RKO (cell line): ENCODE data around the gene C11orf54.
"Not testable (repeated sequence)": the region's sequence is repeated elsewhere in the genome, so short reads cannot be mapped to it uniquely, and the experiment has no call there.

Experiments
- DNase-seq: peaks from one replicate; pipeline ENCODE4 v3.0.0-alpha.2; 2016; ENCODE audit warnings: low spot score

Gene C11orf54

DNA sequence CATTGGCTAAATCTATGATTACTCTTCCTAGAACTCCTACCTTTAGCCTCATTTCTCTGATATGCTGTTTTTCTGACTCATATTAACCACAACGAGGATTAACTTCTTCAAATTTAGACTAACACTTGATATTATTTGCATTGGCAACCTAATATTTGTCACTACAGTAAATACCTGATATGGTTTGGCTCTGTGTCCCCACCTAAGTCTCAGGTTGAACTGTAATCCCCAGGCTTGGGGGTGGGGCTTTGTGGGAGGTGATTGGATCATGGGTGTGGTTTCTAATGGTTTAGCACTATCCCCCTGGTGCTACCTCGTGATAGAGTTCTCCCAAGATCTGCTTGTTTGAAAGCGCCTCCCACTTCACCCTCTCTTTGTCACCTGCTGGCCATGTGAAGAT, 25.5 kb downstream of the C11orf54 start:
- DNase-seq = no peak

DNA sequence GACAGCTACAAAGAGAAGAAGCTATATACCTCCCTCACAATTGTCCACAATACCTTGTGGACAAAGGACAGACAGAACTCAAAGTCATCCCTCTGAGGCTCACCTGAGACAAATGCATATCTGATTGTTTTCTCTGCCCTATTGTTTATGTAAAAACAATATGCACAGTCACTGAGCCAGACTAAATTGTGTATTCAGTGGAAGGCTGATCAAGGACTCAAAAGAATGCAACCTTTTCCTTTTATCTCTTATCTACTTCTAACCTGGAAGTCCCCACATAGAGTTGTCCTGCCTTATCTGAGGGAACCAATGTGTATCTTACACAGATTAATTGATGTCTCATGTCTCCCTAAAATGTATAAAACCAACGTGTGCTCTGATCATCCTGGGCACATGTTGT, 28.7 kb downstream of the C11orf54 start:
- no peak for DNase-seq

DNA sequence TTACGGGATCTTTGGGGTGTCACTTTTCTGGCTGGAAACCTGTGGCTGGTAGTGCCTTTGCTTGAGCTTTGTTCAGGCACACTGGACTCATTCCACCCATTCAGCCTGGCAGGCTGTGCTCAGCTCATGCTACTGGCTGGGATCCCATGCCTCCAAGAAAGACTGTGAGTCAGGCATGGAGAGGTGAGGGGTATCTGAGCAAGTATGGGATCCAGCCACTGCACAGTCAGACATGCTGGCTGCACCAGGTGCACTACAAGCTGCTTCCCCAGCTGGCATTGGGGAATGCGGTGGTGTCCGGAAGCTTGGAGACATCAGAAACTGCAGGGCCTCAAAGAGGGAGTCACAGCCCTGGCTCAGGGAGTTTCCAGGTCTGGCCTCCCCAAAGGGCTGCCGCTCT, 30.7 kb downstream of the C11orf54 start:
- DNase-seq = no peak

- DNase-seq = no peak
These were observed 31.6 kb downstream of the C11orf54 start for GRCh38 chr11:93773045-93773477.

GRCh38 chr11:93773601-93774200, 32.2 kb downstream of the C11orf54 start:
- no peak for DNase-seq

DNA sequence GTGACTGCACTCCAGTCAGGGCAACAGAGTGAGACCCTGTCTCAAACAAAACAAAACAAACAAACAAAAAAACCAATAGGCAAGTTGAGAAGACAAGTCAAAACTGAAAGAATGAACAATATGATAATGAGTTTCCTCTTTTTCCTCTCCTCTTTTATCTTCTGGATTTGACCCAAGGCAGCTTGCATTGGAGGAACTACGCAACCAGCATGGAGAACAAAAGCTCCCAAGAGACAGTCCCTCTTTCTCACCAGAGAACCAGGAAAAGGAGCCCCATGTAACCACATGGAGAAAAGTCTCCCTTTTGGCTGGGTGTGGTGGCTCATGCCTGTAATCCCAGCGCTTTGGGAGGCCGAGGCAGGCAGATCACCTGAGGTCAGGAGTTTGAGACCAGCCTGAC, 33.1 kb downstream of the C11orf54 start:
- DNase-seq = not testable (repeated sequence)

DNA sequence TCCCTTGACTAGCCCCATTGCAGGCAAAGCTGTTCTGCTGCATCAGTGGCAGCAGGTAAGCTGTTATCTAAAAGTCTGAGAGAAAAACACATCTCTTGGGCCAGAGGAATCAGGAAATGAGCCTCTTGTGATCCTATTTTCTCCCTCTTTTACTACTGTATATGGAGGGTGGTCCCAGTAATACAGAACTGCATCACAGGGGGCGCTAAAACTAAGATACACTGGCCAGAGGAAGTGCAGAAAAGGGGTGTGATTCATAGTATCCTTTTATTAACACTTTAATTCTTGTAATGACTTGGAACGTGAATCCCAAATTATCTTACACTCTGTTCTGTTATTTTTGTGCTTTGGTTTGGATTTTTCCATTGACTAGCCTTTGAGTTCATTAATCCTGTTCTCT, 33.8 kb downstream of the C11orf54 start:
- DNase-seq = peak; percentile 50

GRCh38 chr11:93783362-93783761, 41.9 kb downstream of the C11orf54 start:
- DNase-seq = no peak

DNA sequence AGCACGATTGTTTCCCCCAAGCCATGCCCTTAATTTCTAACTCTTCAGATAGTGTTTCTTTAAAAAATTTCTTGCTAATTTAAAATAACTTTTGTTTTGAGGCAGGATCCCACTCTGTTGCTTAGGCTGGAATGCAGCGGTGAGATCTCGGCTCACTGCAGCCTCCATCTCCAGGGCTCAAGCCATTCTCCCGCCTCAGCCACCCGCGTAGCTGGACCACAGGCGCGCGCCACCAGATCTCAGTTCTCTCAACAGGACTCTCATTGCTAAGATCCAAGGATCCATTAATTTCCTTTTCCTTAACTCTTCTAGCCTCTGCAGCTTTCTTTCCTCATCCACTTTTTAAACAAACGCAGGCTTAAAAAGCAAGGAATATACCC, 42.3 kb downstream of the C11orf54 start:
- DNase-seq = no peak

DNA sequence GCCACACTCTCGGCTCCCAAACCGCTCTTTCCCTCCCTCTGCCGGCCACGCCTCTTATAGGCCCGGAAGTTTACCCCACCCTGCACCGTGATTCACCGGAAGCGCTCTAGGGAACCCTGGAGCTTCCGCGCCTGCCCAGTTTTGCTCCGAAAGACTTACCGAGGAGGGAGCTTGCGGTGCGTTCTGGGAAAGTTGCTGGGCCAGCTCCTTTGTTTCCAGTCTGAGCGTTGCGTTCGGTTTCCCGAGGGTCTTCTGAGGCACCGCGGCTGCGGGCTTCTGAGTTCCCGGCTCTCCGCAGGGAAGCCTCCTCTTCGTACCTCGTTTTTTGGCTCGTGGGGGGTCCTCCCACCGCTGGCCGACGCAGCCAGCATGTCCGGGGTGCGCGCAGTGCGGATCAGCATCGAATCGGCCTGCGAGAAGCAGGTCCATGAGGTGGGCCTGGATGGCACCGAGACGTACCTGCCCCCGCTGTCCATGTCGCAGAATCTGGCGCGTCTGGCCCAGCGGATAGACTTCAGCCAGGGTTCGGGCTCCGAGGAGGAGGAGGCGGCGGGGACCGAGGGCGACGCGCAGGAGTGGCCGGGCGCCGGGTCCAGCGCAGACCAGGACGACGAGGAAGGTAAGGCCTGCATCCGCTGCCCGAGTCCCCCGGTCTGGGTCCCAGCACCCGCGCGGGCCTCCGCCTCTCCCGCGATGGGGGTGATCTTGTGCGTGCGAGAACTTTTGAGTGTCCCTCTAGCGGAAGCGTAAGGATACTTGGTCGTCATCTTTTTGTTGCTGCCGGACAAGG, 42.9 kb downstream of the C11orf54 start, which contains the start of gene MED17:
TSS of gene MED17 (plus strand) at position 138 of the 790 bp plus-strand sequence. CDS start at position 370, 232 bp downstream.
- DNase-seq = peak; percentile 93

DNA sequence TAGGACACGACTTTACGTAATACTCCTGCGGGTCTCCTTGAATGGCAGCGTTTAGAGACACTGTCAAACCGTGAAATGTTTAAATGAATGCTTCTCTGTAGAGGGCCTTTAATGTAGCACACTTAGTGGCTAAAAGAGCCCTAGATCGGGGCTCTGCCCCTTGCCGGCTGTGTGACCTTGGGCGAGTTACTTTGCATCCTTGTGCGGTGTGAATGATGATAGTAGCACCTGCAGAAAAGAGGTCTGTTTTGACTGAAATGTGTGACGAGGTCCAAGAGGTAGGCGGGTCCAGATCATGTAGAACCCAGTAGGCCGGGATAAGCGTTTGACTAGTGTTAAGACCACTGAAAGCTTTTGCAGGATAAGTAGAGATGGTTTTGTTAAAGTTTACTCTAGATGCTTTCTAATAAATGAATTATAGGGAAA, 43.5 kb downstream of the C11orf54 start:
- peak; percentile 59 for DNase-seq

DNA sequence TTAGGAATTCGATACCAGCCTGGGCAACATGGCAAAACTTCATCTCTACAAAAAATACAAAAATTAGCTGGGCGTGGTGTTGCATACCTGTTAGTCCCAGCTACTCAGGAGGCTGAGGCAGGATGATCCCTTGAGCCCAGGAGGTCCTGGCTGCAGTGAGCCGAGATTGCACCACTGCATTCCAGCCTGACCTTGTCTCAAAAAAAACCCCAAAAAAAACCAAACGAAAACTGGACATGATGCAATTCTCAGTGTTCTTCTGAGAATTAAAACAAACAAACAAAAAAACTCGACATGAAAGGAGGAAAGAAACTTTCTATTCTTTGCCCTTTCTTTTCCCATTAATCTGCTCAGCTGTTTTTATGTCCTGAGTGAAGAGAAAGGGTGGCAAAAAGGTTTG, 50.0 kb downstream of the C11orf54 start:
- no peak for DNase-seq

DNA sequence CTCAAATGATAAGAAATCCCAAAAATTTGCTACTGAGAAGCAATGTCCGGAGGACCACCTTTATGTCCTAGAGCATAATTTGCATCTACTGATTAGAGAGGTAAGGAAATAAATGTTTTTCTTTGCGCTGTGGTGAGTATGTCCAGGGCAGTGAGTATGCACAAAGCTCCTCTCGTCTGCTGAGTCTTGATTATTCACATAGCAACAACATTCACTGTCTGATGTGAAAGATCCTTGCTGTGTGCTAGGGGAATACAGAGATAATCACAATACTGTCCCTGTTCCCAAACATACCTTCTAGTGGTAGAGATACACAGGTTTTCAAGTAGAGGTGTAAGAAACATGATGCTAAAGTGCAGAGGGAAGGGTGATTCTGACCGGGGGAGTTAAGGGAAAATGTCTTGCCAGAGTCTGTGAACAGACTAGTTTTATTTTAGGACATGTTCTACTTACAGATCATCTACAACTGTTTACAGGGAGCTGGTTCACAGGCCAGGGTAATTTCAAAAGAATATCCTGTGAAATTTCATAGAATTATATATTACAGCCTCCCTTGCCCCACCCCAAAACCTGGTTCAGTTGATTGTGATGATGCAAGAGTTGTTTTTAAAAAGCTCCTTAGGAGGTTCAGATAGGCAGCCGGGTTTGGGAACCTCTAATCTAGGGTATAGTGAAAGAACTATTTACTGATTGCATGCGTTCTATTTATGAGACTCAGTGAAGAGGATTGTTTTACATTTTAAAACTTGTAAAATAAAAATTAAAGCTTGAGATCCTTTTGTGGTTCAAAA, 55.2 kb downstream of the C11orf54 start:
- DNase-seq = no peak

DNA sequence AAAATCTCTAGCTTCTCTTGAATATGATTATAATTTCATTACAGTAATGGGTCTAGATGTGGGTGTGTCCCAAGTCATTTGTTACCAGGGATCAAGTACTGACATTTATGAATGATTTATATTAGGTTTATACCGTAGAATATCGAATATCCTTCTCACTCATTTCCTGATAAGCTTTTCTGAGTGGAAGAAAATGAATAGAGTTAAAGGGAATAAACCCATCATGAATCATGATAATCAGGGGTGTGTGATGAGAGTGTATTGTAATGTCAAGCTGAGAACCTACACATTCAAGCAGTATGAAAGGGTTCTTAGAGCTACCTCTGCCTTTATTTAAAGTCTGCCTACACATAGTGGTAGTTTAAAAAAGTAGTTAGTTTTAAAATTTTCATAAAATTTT, 59.9 kb downstream of the C11orf54 start:
- no peak for DNase-seq

DNA sequence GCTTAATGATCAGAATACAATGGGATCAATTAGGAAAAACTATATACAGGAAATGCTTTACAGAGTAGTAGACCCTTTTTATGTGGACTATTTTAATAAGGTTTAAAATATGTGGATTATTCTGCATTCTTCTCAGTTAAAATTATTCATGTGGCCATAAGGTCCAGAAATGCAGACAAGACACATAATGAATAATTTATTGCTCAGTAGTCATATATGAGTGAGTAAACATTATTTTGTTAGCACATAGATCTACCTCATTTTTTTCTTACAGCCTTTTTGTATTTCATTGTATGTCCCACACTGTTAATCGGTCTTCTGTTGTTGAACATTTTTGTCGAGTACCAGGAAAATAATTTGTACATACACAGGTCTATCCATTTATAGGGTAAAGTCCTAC, 63.4 kb downstream of the C11orf54 start:
- no peak for DNase-seq

GRCh38 chr11:93807980-93808379, 66.5 kb downstream of the C11orf54 start:
- DNase-seq = no peak

DNA sequence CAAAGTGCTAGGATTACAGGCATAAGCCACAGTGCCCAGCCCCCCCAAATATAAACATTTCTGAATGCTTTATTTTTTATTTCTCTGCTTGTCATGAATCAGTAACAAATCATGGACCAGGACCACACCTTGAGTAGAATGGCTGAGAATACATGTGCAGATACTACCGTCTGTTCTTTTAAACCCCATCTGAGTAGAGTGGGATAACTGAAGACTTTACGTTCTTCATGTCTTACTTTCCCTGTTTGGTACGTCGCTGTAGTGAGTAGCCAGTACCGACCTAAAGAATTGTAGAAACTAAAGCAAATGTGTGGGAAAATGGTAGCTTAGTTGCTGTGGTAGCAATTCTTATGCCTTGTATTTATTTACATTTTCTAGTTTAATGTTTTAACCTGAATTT, 72.5 kb downstream of the C11orf54 start:
- DNase-seq = no peak
